HepG2 (cell line): ENCODE results near the gene CBLC. TPM values are rescaled to one million over a fixed set of nuclear protein-coding genes. Genes with fewer than 3 reads are reported as not detected.

Source experiments
- AHR ChIP-seq: IDR thresholded peaks from 2 replicates; pipeline ENCODE4 v1.6.1; 2018; ENCODE audit warnings: missing genetic modification reagents, missing compliant biosample characterization
- CREM ChIP-seq, 2 experiments: sonication (generic) in 1 of 2; formaldehyde crosslinking in 1 of 2; IDR thresholded peaks; 2 replicates each; pipeline versions ENCODE4 v1.4.0 to v1.6.1; 2016 to 2020; ENCODE audit warnings: antibody characterized with exemption in 1 of 2, mild to moderate bottlenecking in 1 of 2, missing genetic modification reagents in 1 of 2
- ESRRA ChIP-seq: sonication (generic); formaldehyde crosslinking; IDR thresholded peaks from 2 replicates; pipeline ENCODE4 v1.5.1; 2020; ENCODE audit warnings: mild to moderate bottlenecking, low read depth, missing genetic modification reagents
- FOXO1 ChIP-seq: sonication (generic); formaldehyde crosslinking; IDR thresholded peaks from 2 replicates; pipeline ENCODE4 v1.4.0; 2020; ENCODE audit warnings: missing genetic modification reagents
- HOXA3 ChIP-seq: sonication (generic); formaldehyde crosslinking; IDR thresholded peaks from 2 replicates; pipeline ENCODE4 v1.5.0; 2020; ENCODE audit warnings: missing genetic modification reagents
- JDP2 ChIP-seq: sonication (generic); formaldehyde crosslinking; IDR thresholded peaks from 2 replicates; pipeline ENCODE4 v1.8.1; 2022; ENCODE audit warnings: missing genetic modification reagents, borderline replicate concordance
- MIER3 ChIP-seq: IDR thresholded peaks from 2 replicates; pipeline ENCODE4 v1.6.1; 2016; ENCODE audit warnings: missing compliant biosample characterization, borderline replicate concordance
- NCOA2 ChIP-seq: sonication (generic); formaldehyde crosslinking; IDR thresholded peaks from 2 replicates; pipeline ENCODE4 v1.8.0; 2022; ENCODE audit warnings: inconsistent platforms
- NFKBIZ ChIP-seq: IDR thresholded peaks from 2 replicates; pipeline ENCODE4 v1.6.1; 2018; ENCODE audit warnings: missing genetic modification reagents, missing compliant biosample characterization
- RXRB ChIP-seq: IDR thresholded peaks from 2 replicates; pipeline ENCODE4 v1.6.1; 2016; ENCODE audit warnings: borderline replicate concordance, missing genetic modification reagents, missing compliant biosample characterization
- SP1 ChIP-seq, 2 experiments: fragments of 450-650 bp in 1 of 2; sonication (generic) in 1 of 2; formaldehyde crosslinking in 1 of 2; IDR thresholded peaks; 2 replicates each; pipeline versions ENCODE4 v1.4.0 to v1.6.1; 2016 to 2020; ENCODE audit warnings: missing genetic modification reagents in 1 of 2
- SUZ12 ChIP-seq: fragments of 150-350 bp; IDR thresholded peaks from 2 replicates; pipeline ENCODE4 v1.6.1; 2014; ENCODE audit warnings: low read depth, low read length
- ZFP36L1 ChIP-seq: sonication (generic); formaldehyde crosslinking; IDR thresholded peaks from 2 replicates; pipeline ENCODE4 v1.8.0; 2022; ENCODE audit warnings: mild to moderate bottlenecking, missing genetic modification reagents, moderate library complexity
- ZIK1 ChIP-seq: sonication (generic); formaldehyde crosslinking; IDR thresholded peaks from 2 replicates; pipeline ENCODE4 v1.5.0; 2020; ENCODE audit warnings: mild to moderate bottlenecking, low read depth, missing genetic modification reagents, borderline replicate concordance
- ZMYM2 ChIP-seq: sonication (generic); formaldehyde crosslinking; IDR thresholded peaks from 2 replicates; pipeline ENCODE4 v1.8.0; 2022; ENCODE audit warnings: mild to moderate bottlenecking, missing genetic modification reagents
- ZMYM4 ChIP-seq: sonication (generic); formaldehyde crosslinking; IDR thresholded peaks from 2 replicates; pipeline ENCODE4 v1.8.1; 2023; ENCODE audit warnings: mild to moderate bottlenecking, missing genetic modification reagents
- ZNF460 ChIP-seq: sonication (generic); formaldehyde crosslinking; IDR thresholded peaks from 2 replicates; pipeline ENCODE4 v1.5.1; 2020; ENCODE audit warnings: missing genetic modification reagents, mild to moderate bottlenecking, borderline replicate concordance
- ZNF530 ChIP-seq: sonication (generic); formaldehyde crosslinking; IDR thresholded peaks from 2 replicates; pipeline ENCODE4 v1.5.0; 2020; ENCODE audit warnings: low read depth, mild to moderate bottlenecking, missing genetic modification reagents
- ZNF547 ChIP-seq: sonication (generic); formaldehyde crosslinking; IDR thresholded peaks from 2 replicates; pipeline ENCODE4 v1.5.1; 2020; ENCODE audit warnings: mild to moderate bottlenecking, missing genetic modification reagents
- ZNF703 ChIP-seq: sonication (generic); formaldehyde crosslinking; IDR thresholded peaks from 2 replicates; pipeline ENCODE4 v1.5.1; 2020; ENCODE audit warnings: missing genetic modification reagents, mild to moderate bottlenecking, moderate library complexity, borderline replicate concordance
- ZNF766 ChIP-seq: sonication (generic); formaldehyde crosslinking; IDR thresholded peaks from 2 replicates; pipeline ENCODE4 v1.5.0; 2020; ENCODE audit warnings: missing genetic modification reagents, borderline replicate concordance
- ZNF792 ChIP-seq: IDR thresholded peaks from 2 replicates; pipeline ENCODE4 v1.6.1; 2016
- polyA plus RNA-seq, 8 experiments: library from polyadenylated mRNA; depleted of rRNA in 3 of 8; stranded (reverse) in 7 of 8; unstranded in 1 of 8; fragments of >200 nt; fragmentation: Illumina TruSeq in 4 of 8; extraction: Trizol in 4 of 8; gene quantifications; 2 replicates each; pipeline versions ENCODE4 v1.2.1 to v1.2.3, GENCODE V29; 2011 to 2016; ENCODE audit warnings: low read depth in 4 of 8, missing spikeins in 1 of 8, mixed read lengths in 1 of 8; ENCODE audit not compliant: insufficient read depth in 1 of 8
- total RNA-seq, 5 experiments: library from RNA; depleted of rRNA; stranded (reverse); fragments of >200 nt; fragmentation: Illumina TruSeq; extraction: Trizol; gene quantifications; 2 replicates each; pipeline ENCODE4 v1.2.3, GENCODE V29; 2016; ENCODE audit warnings: low read depth in 1 of 5
- TF ChIP-seq, protein P1 (sequence below): IDR thresholded peaks from 2 replicates; pipeline ENCODE4 v1.6.1; 2016; ENCODE audit warnings: low read depth
- TF ChIP-seq, protein P2 (sequence below): sonication (generic); formaldehyde crosslinking; IDR thresholded peaks from 2 replicates; pipeline ENCODE4 v1.5.1; 2020; ENCODE audit warnings: missing genetic modification reagents, mild to moderate bottlenecking, borderline replicate concordance
- TF ChIP-seq, protein P3 (sequence below): sonication (generic); formaldehyde crosslinking; IDR thresholded peaks from 2 replicates; pipeline ENCODE4 v1.4.0; 2020; ENCODE audit warnings: missing genetic modification reagents, mild to moderate bottlenecking, borderline replicate concordance
- TF ChIP-seq, protein P4 (sequence below): sonication (generic); formaldehyde crosslinking; IDR thresholded peaks from 2 replicates; pipeline ENCODE4 v1.5.0; 2020; ENCODE audit warnings: missing genetic modification reagents

CBLC gene
- total and polyA plus RNA-seq, 2 of the 13 experiments (the other 11 are each of a cell fraction or from before 2014, with no cell fraction given), result 1.8 to 2.6 TPM

DNA sequence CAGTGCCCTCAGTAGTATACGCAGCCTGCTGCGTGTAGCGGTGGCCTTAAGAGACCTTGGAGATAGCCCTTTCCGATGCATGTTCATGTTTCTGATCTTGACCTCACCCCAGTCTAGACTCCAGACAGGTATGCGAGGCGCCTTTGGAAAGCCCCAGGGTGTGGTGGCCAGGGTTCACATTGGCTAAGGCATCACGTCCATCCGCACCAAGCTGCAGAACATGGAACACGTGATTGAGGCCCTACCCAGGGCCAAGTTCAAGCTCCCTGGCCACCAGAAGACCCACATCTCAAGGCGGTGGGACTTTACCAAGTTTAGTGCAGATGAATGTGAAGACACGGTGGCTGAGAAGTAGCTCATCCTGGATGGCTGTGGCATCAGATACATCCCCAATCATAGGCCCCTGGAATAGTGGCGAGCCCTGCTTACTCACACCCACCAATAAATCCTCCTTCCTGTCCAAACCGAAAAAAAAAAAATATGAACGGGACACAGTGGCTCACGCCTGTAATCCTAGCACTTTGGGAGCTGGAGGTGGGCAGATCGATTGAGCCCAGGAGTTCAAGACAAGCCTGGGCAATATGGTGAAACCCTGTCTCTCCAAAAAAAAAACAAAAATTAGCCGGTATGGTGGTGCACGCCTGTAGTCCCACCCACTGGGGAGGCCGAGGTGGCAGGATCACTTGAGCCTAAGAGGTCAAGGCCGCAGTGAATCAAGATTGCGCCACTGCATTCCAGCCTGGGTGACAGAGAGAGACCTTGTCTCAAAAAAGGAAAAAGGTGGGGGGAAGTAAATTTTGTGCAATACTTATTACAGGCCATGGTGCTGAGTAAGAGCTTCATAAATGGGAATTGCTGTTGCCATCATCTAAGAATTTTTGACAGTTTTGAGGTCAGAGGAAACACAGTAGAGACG is 12.4 kb upstream of the CBLC start (continued):
- TF ChIP-seq, protein P1, sequence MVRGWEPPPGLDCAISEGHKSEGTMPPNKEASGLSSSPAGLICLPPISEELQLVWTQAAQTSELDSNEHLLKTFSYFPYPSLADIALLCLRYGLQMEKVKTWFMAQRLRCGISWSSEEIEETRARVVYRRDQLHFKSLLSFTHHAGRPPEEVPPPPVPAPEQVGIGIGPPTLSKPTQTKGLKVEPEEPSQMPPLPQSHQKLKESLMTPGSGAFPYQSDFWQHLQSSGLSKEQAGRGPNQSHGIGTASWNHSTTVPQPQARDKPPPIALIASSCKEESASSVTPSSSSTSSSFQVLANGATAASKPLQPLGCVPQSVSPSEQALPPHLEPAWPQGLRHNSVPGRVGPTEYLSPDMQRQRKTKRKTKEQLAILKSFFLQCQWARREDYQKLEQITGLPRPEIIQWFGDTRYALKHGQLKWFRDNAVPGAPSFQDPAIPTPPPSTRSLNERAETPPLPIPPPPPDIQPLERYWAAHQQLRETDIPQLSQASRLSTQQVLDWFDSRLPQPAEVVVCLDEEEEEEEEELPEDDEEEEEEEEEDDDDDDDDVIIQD (CRISPR knock-in tag), result 0 out of 2 replicates have a peak, but pooled peaks have one; percentile 20
- TF ChIP-seq CREM (IDR thresholded peaks at IDR 0.05), result peak; percentile 57
- TF ChIP-seq CREM (CRISPR knock-in tag; IDR thresholded peaks at IDR 0.05), result no peak
- TF ChIP-seq FOXO1, result 0 out of 2 replicates have a peak, but pooled peaks have one; percentile 61
- TF ChIP-seq, protein P2, sequence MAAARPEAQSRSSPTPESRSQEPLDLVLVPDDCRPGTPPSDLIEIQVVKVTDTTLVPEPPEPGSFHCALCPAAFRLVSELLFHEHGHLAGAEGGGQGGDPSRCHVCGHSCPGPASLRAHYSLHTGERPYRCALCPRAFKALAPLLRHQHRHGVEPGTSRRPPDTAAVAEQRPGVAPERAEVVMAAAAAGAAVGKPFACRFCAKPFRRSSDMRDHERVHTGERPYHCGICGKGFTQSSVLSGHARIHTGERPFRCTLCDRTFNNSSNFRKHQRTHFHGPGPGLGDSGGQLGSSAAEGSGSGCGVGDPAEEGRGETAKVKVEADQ (CRISPR knock-in tag), result 0 out of 2 replicates have a peak, but pooled peaks have one; percentile 29
- no peak for TF ChIP-seq JDP2 (CRISPR knock-in tag)
- TF ChIP-seq ZMYM2 (CRISPR knock-in tag), result peak; percentile 97
- TF ChIP-seq, protein P3, sequence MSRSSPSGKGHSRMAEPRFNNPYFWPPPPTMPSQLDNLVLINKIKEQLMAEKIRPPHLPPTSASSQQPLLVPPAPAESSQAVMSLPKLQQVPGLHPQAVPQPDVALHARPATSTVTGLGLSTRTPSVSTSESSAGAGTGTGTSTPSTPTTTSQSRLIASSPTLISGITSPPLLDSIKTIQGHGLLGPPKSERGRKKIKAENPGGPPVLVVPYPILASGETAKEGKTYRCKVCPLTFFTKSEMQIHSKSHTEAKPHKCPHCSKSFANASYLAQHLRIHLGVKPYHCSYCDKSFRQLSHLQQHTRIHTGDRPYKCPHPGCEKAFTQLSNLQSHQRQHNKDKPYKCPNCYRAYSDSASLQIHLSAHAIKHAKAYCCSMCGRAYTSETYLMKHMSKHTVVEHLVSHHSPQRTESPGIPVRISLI (CRISPR knock-in tag), result peak; percentile 88; the same call in 1 of the 2 replicates
- TF ChIP-seq SP1 (IDR thresholded peaks at IDR 0.05), result no peak
- peak; percentile 28; the same call in 1 of the 2 replicates for TF ChIP-seq SP1 (CRISPR knock-in tag; IDR thresholded peaks at IDR 0.05)
- peak; percentile 88 for TF ChIP-seq RXRB (CRISPR knock-in tag)
- no peak for TF ChIP-seq ZNF766 (CRISPR knock-in tag)
- 0 out of 2 replicates have a peak, but pooled peaks have one; percentile 44 for TF ChIP-seq ZNF547 (CRISPR knock-in tag)
- no peak for TF ChIP-seq SUZ12
- TF ChIP-seq NCOA2, result peak; percentile 92
- TF ChIP-seq ZNF530 (CRISPR knock-in tag), result no peak
- TF ChIP-seq AHR, result no peak
- TF ChIP-seq ZNF460 (CRISPR knock-in tag), result peak; percentile 100
- TF ChIP-seq ZMYM4 (CRISPR knock-in tag), result peak; percentile 71
- TF ChIP-seq MIER3 (CRISPR knock-in tag), result 0 out of 2 replicates have a peak, but pooled peaks have one; percentile 55
- peak; percentile 84; the same call in 1 of the 2 replicates for TF ChIP-seq NFKBIZ (CRISPR knock-in tag)
- TF ChIP-seq HOXA3 (CRISPR knock-in tag), result peak; percentile 73; the same call in 1 of the 2 replicates
- no peak for TF ChIP-seq ZNF792 (CRISPR knock-in tag)
- TF ChIP-seq, protein P4, sequence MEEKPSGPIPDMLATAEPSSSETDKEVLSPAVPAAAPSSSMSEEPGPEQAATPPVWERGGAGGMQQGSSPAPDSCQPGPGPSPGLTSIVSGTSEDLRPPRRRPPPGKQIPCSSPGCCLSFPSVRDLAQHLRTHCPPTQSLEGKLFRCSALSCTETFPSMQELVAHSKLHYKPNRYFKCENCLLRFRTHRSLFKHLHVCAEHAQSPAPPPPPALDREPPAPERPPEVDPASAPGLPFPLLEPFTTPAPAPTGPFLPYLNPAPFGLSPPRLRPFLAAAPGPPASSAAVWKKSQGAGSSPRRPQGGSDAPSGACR (CRISPR knock-in tag), result no peak
- TF ChIP-seq ZNF703 (CRISPR knock-in tag), result 0 out of 2 replicates have a peak, but pooled peaks have one; percentile 61
- no peak for TF ChIP-seq ZFP36L1 (CRISPR knock-in tag)
- no peak for TF ChIP-seq ZIK1 (CRISPR knock-in tag)
- peak; percentile 71; the same call in 1 of the 2 replicates for TF ChIP-seq ESRRA (CRISPR knock-in tag)
